ENCODE data around the gene HNRNPCL1.

HNRNPCL1 gene

GRCh38 chr1:12811409-12811784, 37.1 kb downstream of the HNRNPCL1 start:
- Histone ChIP-seq H3K27me3 (peaks cover 0 to 8% of the 10 kb centered on the region in 2 donors), H3K9me3 (no peaks in the 10 kb centered on the region), H3K36me3 (no peaks in the 10 kb centered on the region), H3K4me3 (no peak overlapping the region), H3K4me1 (no peaks in the 10 kb centered on the region), H3K27ac (no peak overlapping the region)
- no peak for DNase-seq
- no peak for TF ChIP-seq CTCF (IDR thresholded peaks at IDR 0.05)
- intact Hi-C loops (cut with DNase I; ENCODE audit: low total_unique reads), result no loop called here

GRCh38 chr1:12810691-12811408, 37.7 kb downstream of the HNRNPCL1 start:
- no peak overlapping the region for H3K27ac ChIP-seq
- H3K9me3 ChIP-seq, result no peaks in the 10 kb centered on the region
- no peak overlapping the region for H3K4me3 ChIP-seq
- no peak for TF ChIP-seq CTCF (IDR thresholded peaks at IDR 0.05)
- peaks cover 0 to 8% of the 10 kb centered on the region in 2 donors for H3K27me3 ChIP-seq
- DNase-seq, result no peak
- H3K4me1 ChIP-seq, result no peaks in the 10 kb centered on the region
- no peaks in the 10 kb centered on the region for H3K36me3 ChIP-seq
- intact Hi-C loops (cut with DNase I; ENCODE audit: low total_unique reads), result no loop called here

- intact Hi-C loops (cut with DNase I; ENCODE audit: low total_unique reads), result no loop called here
- DNase-seq, result no peak
Measured at GRCh38 chr1:12809933-12810332, 38.6 kb downstream of the HNRNPCL1 start.

GRCh38 chr1:12799730-12800129, 48.8 kb downstream of the HNRNPCL1 start:
- Histone ChIP-seq H3K27ac (no peak overlapping the region), H3K4me3 (no peak overlapping the region), H3K9me3 (no peaks in the 10 kb centered on the region), H3K27me3 (peaks cover 0 to 9% of the 10 kb centered on the region in 2 donors), H3K36me3 (no peaks in the 10 kb centered on the region), H3K4me1 (no peaks in the 10 kb centered on the region)
- no peak for TF ChIP-seq CTCF (IDR thresholded peaks at IDR 0.05)
- intact Hi-C loops (cut with DNase I; ENCODE audit: low total_unique reads), result no loop called here
- no peak for DNase-seq

More at GRCh38 chr1:12809933-12810332, 38.6 kb downstream of the HNRNPCL1 start:
- H3K27ac ChIP-seq, result no peak overlapping the region
- H3K36me3 ChIP-seq, result no peaks in the 10 kb centered on the region
- TF ChIP-seq CTCF (IDR thresholded peaks at IDR 0.05), result no peak
- no peak overlapping the region for H3K4me3 ChIP-seq
- no peaks in the 10 kb centered on the region for H3K4me1 ChIP-seq
- H3K9me3 ChIP-seq, result peaks cover 0 to 7% (median 3%) of the 10 kb centered on the region in 3 donors
- H3K27me3 ChIP-seq, result peaks cover 0 to 8% of the 10 kb centered on the region in 2 donors

GRCh38 chr1:12798911-12799310, 49.6 kb downstream of the HNRNPCL1 start:
- no peaks in the 10 kb centered on the region for H3K4me1 ChIP-seq
- H3K9me3 ChIP-seq, result no peaks in the 10 kb centered on the region
- peaks cover 0 to 9% of the 10 kb centered on the region in 2 donors for H3K27me3 ChIP-seq
- no peaks in the 10 kb centered on the region for H3K36me3 ChIP-seq
- intact Hi-C loops (cut with DNase I; ENCODE audit: low total_unique reads), result no loop called here
- TF ChIP-seq CTCF (IDR thresholded peaks at IDR 0.05), result no peak
- no peak for DNase-seq
- H3K4me3 ChIP-seq, result no peak overlapping the region
- no peak overlapping the region for H3K27ac ChIP-seq
